ENCODE data around the gene CSK.

DNA sequence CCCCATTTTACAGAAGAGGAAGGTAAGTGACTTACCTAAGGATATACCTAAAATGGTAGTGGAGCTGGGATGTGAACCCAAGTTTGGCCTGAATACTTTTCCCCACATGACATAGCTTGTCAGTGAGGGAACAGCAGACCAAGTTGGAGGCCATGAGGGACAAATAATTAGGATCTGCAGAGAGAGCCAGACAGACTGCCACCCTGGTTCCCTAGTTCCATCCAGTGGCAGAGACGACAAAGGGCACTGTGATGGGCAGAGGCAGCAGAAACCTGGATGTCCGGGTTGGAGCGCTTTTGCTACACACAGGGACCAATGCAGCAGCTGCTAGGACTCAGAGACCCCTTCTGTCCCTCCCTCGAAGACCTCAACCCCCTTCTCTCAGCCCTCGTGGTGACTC is 45.7 kb downstream of the CSK start:
- TF ChIP-seq POLR2A (IDR thresholded peaks at IDR 0.05) (no peak), EP300 (IDR thresholded peaks at IDR 0.05) (no peak), POLR2AphosphoS5 (IDR thresholded peaks at IDR 0.05) (no peak)
- TF ChIP-seq, protein P1, sequence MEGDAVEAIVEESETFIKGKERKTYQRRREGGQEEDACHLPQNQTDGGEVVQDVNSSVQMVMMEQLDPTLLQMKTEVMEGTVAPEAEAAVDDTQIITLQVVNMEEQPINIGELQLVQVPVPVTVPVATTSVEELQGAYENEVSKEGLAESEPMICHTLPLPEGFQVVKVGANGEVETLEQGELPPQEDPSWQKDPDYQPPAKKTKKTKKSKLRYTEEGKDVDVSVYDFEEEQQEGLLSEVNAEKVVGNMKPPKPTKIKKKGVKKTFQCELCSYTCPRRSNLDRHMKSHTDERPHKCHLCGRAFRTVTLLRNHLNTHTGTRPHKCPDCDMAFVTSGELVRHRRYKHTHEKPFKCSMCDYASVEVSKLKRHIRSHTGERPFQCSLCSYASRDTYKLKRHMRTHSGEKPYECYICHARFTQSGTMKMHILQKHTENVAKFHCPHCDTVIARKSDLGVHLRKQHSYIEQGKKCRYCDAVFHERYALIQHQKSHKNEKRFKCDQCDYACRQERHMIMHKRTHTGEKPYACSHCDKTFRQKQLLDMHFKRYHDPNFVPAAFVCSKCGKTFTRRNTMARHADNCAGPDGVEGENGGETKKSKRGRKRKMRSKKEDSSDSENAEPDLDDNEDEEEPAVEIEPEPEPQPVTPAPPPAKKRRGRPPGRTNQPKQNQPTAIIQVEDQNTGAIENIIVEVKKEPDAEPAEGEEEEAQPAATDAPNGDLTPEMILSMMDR (IDR thresholded peaks at IDR 0.05), result no peak
